ENCODE results near the gene AACS. TPM values are rescaled to one million over a fixed set of nuclear protein-coding genes. Genes with fewer than 3 reads are reported as not detected.

AACS gene
- total RNA-seq, 2 experiments from 2014 or later, result 10.8 to 11.7 TPM

DNA sequence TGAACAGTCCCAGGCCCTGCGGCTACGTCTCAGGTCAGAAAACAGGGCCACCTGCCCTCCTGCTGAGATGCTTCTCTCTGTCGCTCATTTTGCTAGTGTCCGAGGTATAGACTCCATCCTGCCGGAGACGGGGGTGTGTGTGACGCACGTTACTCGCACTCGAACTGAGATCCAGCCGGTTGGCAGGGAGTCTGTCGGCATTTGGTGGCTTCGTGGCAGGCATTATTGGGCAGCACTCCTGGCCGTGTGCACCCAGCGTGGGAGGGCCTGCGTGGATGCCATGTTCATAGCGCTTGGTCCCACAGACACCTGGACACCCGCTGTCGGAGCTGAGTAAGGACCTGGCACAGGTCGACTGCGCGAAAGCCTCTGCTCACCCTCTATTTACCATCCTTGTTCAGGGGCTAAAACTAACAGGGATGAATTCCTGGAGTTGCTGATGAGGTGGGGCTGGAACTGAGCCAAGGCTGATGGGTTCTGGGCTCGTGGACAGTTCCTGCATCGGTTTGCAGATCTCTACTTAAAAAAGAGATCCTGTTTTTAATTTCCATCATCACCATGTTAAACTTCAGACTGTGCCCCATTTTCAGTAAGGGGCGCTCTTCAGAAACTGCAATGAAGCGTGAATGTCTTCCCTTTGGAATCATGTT is 28.6 kb downstream of the AACS start:
- Histone ChIP-seq H3K36me3 (ENCODE audit: insufficient read depth, low read length) (peaks cover 18% of the 10 kb centered on the region), H3K9me3 (ENCODE audit: control insufficient read depth in 1 of 2, insufficient read depth in 1 of 2, low read length in 2 of 2) (no peaks in the 10 kb centered on the region), H3K4me3 (ENCODE audit: low read length) (no peak overlapping the region), H3K27me3 (ENCODE audit: control insufficient read depth in 1 of 2, insufficient read depth in 2 of 2, low read length in 2 of 2) (peaks cover 0 to 2% of the 10 kb centered on the region in 2 experiments), H3K27ac (ENCODE audit: low read depth in 1 of 2, low read length in 2 of 2) (no peak overlapping the region), H3K4me1 (ENCODE audit: insufficient read depth, low read length) (no peaks in the 10 kb centered on the region)
- H3K4me1 Mint-ChIP-seq (ENCODE audit: low read depth), result peaks cover 18% of the 10 kb centered on the region
- ATAC-seq (ENCODE audit: poor library complexity) (no peak), DNase-seq (no peak)
- peaks cover 14% of the 10 kb centered on the region for H3K36me3 Mint-ChIP-seq (ENCODE audit: low read depth)
- intact Hi-C loops (cut with DNase I, micrococcal nuclease), result no loop called here
- ChIA-PET CTCF (no interaction called here), POLR2A (no interaction called here)
- H3K27me3 Mint-ChIP-seq, result no peaks in the 10 kb centered on the region
- H3K4me3 Mint-ChIP-seq, result no peak overlapping the region
- no peak overlapping the region for H3K27ac Mint-ChIP-seq
- TF ChIP-seq, protein P1, sequence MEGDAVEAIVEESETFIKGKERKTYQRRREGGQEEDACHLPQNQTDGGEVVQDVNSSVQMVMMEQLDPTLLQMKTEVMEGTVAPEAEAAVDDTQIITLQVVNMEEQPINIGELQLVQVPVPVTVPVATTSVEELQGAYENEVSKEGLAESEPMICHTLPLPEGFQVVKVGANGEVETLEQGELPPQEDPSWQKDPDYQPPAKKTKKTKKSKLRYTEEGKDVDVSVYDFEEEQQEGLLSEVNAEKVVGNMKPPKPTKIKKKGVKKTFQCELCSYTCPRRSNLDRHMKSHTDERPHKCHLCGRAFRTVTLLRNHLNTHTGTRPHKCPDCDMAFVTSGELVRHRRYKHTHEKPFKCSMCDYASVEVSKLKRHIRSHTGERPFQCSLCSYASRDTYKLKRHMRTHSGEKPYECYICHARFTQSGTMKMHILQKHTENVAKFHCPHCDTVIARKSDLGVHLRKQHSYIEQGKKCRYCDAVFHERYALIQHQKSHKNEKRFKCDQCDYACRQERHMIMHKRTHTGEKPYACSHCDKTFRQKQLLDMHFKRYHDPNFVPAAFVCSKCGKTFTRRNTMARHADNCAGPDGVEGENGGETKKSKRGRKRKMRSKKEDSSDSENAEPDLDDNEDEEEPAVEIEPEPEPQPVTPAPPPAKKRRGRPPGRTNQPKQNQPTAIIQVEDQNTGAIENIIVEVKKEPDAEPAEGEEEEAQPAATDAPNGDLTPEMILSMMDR (IDR thresholded peaks at IDR 0.05), result no peak
- no peaks in the 10 kb centered on the region for H3K9me3 Mint-ChIP-seq

- H3K27ac ChIP-seq (ENCODE audit: low read depth in 1 of 2, low read length in 2 of 2), result no peak overlapping the region
- peaks cover 0 to 2% of the 10 kb centered on the region in 2 experiments for H3K27me3 ChIP-seq (ENCODE audit: control insufficient read depth in 1 of 2, insufficient read depth in 2 of 2, low read length in 2 of 2)
- ATAC-seq (ENCODE audit: poor library complexity) (no peak), DNase-seq (no peak)
- TF ChIP-seq, protein P1 (IDR thresholded peaks at IDR 0.05), result no peak
- POLR2A ChIA-PET, result no interaction called here
- Mint-ChIP-seq H3K27ac (no peak overlapping the region), H3K36me3 (ENCODE audit: low read depth) (peaks cover 14% of the 10 kb centered on the region), H3K4me3 (no peak overlapping the region), H3K4me1 (ENCODE audit: low read depth) (peaks cover 24% of the 10 kb centered on the region), H3K9me3 (no peaks in the 10 kb centered on the region), H3K27me3 (no peaks in the 10 kb centered on the region)
- H3K9me3 ChIP-seq (ENCODE audit: control insufficient read depth in 1 of 2, insufficient read depth in 1 of 2, low read length in 2 of 2), result no peaks in the 10 kb centered on the region
- CTCF ChIA-PET, result no interaction called here
- no peaks in the 10 kb centered on the region for H3K4me1 ChIP-seq (ENCODE audit: insufficient read depth, low read length)
- intact Hi-C loops (cut with DNase I, micrococcal nuclease), result no loop called here
- no peak overlapping the region for H3K4me3 ChIP-seq (ENCODE audit: low read length)
- peaks cover 9% of the 10 kb centered on the region for H3K36me3 ChIP-seq (ENCODE audit: insufficient read depth, low read length)
These were observed 31.7 kb downstream of the AACS start for GRCh38 chr12:125096894-125097293.

DNA sequence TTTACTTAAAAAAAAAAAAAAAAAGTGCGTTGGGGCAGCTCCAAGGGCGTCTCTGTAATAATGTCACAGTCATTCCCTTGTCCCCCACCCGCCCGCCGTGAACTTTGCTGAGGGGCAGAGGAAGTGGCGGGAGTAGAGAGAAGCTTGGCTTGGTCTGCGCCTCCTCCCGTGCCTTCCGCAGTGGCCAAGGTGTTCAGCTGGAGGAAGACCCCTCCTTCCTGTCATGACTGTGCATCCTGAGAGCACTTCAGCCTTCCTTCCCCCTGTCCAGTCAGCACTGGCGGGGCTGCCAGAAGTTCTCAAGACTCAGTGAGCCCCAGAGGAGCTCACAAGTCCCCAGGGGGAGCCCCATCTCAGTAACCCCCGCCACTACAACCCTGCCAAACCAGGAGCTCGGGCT is 32.2 kb downstream of the AACS start:
- no peaks in the 10 kb centered on the region for H3K9me3 ChIP-seq (ENCODE audit: control insufficient read depth in 1 of 2, insufficient read depth in 1 of 2, low read length in 2 of 2)
- Mint-ChIP-seq H3K4me3 (no peak overlapping the region), H3K36me3 (ENCODE audit: low read depth) (peaks cover 14% of the 10 kb centered on the region), H3K9me3 (no peaks in the 10 kb centered on the region), H3K27ac (no peak overlapping the region), H3K27me3 (no peaks in the 10 kb centered on the region), H3K4me1 (ENCODE audit: low read depth) (peaks cover 24% of the 10 kb centered on the region)
- intact Hi-C loops (cut with DNase I, micrococcal nuclease), result no loop called here
- H3K36me3 ChIP-seq (ENCODE audit: insufficient read depth, low read length), result peaks cover 4% of the 10 kb centered on the region
- ATAC-seq (ENCODE audit: poor library complexity), result no peak
- no peak overlapping the region for H3K27ac ChIP-seq (ENCODE audit: low read depth in 1 of 2, low read length in 2 of 2)
- H3K4me1 ChIP-seq (ENCODE audit: insufficient read depth, low read length), result no peaks in the 10 kb centered on the region
- H3K27me3 ChIP-seq (ENCODE audit: control insufficient read depth in 1 of 2, insufficient read depth in 2 of 2, low read length in 2 of 2), result peaks cover 0 to 2% of the 10 kb centered on the region in 2 experiments
- TF ChIP-seq, protein P1 (IDR thresholded peaks at IDR 0.05), result no peak
- DNase-seq, result no peak
- ChIA-PET POLR2A (no interaction called here), CTCF (no interaction called here)
- H3K4me3 ChIP-seq (ENCODE audit: low read length), result no peak overlapping the region
